Upper lobe of right lung (tissue), 1 donor: ENCODE data around the gene GTF3C1. TPM values are rescaled to one million over a fixed set of nuclear protein-coding genes. Genes with fewer than 3 reads are reported as not detected.

ENCODE experiments used
- ATAC-seq: fragments of 200-7000 bp; cut with Tn5 transposase; one replicate; pipeline ENCODE4 v1.9.1; 2020; ENCODE audit warnings: mild to moderate bottlenecking, moderate library complexity
- DNase-seq: peaks from one replicate; pipeline ENCODE4 v3.0.0-alpha.2; 2020
- H3K27ac ChIP-seq: fragments of 200-600 bp; one replicate; pipeline ENCODE4 v1.8.0; 2022
- H3K27me3 ChIP-seq: fragments of 200-600 bp; one replicate; pipeline ENCODE4 v1.8.0; 2022; ENCODE audit warnings: mild to moderate bottlenecking
- H3K36me3 ChIP-seq: fragments of 200-600 bp; one replicate; pipeline ENCODE4 v1.8.0; 2022
- H3K4me1 ChIP-seq: fragments of 200-600 bp; one replicate; pipeline ENCODE4 v1.8.0; 2022
- H3K4me3 ChIP-seq: fragments of 200-600 bp; one replicate; pipeline ENCODE4 v1.8.0; 2022; ENCODE audit warnings: mild to moderate bottlenecking
- H3K9me3 ChIP-seq: fragments of 200-600 bp; one replicate; pipeline ENCODE4 v1.8.0; 2022
- CTCF ChIP-seq: fragments of 200-600 bp; IDR thresholded peaks from one replicate; pipeline ENCODE4 v1.8.0; 2022; ENCODE audit warnings: antibody characterized with exemption
- intact Hi-C: fragments of 100-400 bp; cut with DNase I; formaldehyde crosslinking; loops from one replicate; pipeline ENCODE4 v1.11.0; 2022
- total RNA-seq: library from RNA; stranded (reverse); fragmentation: NEBNext Ultra II Directional; extraction: Animal tissue kit (Norgen Biotek cat#: 25700); gene quantifications from one replicate; pipeline ENCODE4 v1.2.1, GENCODE V29; 2021
- donor health status: DM: no; HTN: yes; CAD: no; lungs with severe emphysema.

GTF3C1 gene
- total RNA-seq, 1 donor from 2014 or later: 55.0 TPM

DNA sequence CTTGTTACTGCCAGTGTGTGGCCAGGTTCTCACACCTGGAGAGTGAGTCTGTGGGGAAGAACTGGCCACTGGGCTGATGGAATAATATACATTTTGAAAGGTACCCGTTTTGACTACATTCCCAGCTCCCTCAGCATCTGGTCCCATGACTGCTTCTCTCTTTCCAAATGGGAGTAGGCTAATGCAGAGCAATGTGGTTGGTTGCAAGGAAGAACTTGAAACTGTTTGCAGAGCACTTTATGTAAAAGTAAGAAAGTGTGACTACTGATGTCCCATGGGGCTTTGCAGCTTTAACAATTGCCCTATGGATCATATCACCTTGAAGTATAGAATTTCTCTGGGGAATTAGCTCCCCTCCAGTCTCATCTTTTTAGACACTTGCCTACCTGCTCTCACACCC lies 9.2 kb upstream of the GTF3C1 start:
- ATAC-seq (no peak), DNase-seq (no peak)
- Histone ChIP-seq H3K9me3 (no peaks in the 10 kb centered on the region), H3K4me3 (no peak overlapping the region), H3K27ac (no peak overlapping the region), H3K27me3 (no peaks in the 10 kb centered on the region), H3K4me1 (no peaks in the 10 kb centered on the region), H3K36me3 (no peaks in the 10 kb centered on the region)
- intact Hi-C loops: no loop called here
- TF ChIP-seq CTCF: no peak

- H3K27ac ChIP-seq: no peak overlapping the region
- DNase-seq (no peak), ATAC-seq (no peak)
- no peaks in the 10 kb centered on the region for H3K4me1 ChIP-seq
- no peak overlapping the region for H3K4me3 ChIP-seq
- H3K9me3 ChIP-seq: no peaks in the 10 kb centered on the region
- H3K27me3 ChIP-seq: no peaks in the 10 kb centered on the region
- TF ChIP-seq CTCF: no peak
- intact Hi-C loops: no loop called here
- no peaks in the 10 kb centered on the region for H3K36me3 ChIP-seq
Observed at GRCh38 chr16:27558434-27558833, 8.7 kb upstream of the GTF3C1 start.

GRCh38 chr16:27556471-27556870 lies 6.8 kb upstream of the GTF3C1 start:
- no peak overlapping the region for H3K27ac ChIP-seq
- no peak for DNase-seq
- intact Hi-C loops: no loop called here

DNA sequence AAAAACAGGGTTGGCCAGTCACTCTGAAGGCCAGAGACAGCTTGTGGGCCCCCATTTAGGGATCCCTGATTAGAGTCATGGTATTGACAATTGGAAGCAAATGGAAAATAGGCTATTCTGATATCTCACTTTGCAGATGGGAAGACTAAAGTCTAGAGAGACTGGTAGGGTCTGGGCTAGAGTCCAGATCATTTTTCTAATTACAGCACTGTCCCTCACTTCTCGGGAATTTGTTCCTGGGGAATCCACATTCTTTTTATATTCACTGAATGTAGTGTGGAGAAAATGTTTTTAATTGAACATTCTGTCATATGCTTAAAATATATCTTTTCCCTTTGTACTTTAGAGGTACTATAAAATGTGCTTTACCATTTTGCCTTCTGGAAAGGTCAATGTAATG lies 1.3 kb upstream of the GTF3C1 start:
- intact Hi-C loops: no loop called here
- Histone ChIP-seq H3K27me3 (no peaks in the 10 kb centered on the region), H3K27ac (no peak overlapping the region), H3K36me3 (no peaks in the 10 kb centered on the region), H3K4me3 (peak overlapping the region; percentile 78), H3K9me3 (no peaks in the 10 kb centered on the region), H3K4me1 (peaks cover 27% of the 10 kb centered on the region)
- DNase-seq (no peak), ATAC-seq (no peak)
- TF ChIP-seq CTCF: no peak

More at GRCh38 chr16:27556471-27556870, 6.8 kb upstream of the GTF3C1 start:
- no peak overlapping the region for H3K4me3 ChIP-seq
- H3K4me1 ChIP-seq: no peaks in the 10 kb centered on the region
- TF ChIP-seq CTCF: no peak
- H3K36me3 ChIP-seq: no peaks in the 10 kb centered on the region
- H3K27me3 ChIP-seq: no peaks in the 10 kb centered on the region
- no peaks in the 10 kb centered on the region for H3K9me3 ChIP-seq
- ATAC-seq: no peak

- no peaks in the 10 kb centered on the region for H3K36me3 ChIP-seq
- H3K4me1 ChIP-seq: peaks cover 27% of the 10 kb centered on the region
- DNase-seq (no peak), ATAC-seq (no peak)
- peak overlapping the region; percentile 92 for H3K27ac ChIP-seq
- peak overlapping the region; percentile 78 for H3K4me3 ChIP-seq
- H3K9me3 ChIP-seq: no peaks in the 10 kb centered on the region
- TF ChIP-seq CTCF: no peak
- H3K27me3 ChIP-seq: no peaks in the 10 kb centered on the region
- intact Hi-C loops: no loop called here
Observed at GRCh38 chr16:27550582-27550920, 838 bp upstream of the GTF3C1 start.

- Histone ChIP-seq H3K4me3 (peak overlapping the region; percentile 78), H3K27ac (peak overlapping the region; percentile 78), H3K36me3 (peaks cover 11% of the 10 kb centered on the region), H3K9me3 (no peaks in the 10 kb centered on the region), H3K27me3 (no peaks in the 10 kb centered on the region), H3K4me1 (peaks cover 27% of the 10 kb centered on the region)
- intact Hi-C loops: no loop called here
- no peak for DNase-seq
- TF ChIP-seq CTCF: no peak
- ATAC-seq: peak; percentile 69
Observed at GRCh38 chr16:27549464-27549745, 308 bp downstream of the GTF3C1 start.
